GM08714 (cell line): ENCODE measurements around the gene CCL3.

Source experiments
- H3K4me3 ChIP-seq: fragments of 200-500 bp; sonication (Bioruptor generic); 2 replicates; pipeline ENCODE4 v1.5.1; 2014; ENCODE audit warnings: mild to moderate bottlenecking, low read length, inconsistent platforms
- ZNF274 ChIP-seq: IDR thresholded peaks from 2 replicates; pipeline ENCODE4 v1.6.1; 2012; ENCODE audit warnings: mild to moderate bottlenecking, low read depth, low read length

CCL3 gene

DNA sequence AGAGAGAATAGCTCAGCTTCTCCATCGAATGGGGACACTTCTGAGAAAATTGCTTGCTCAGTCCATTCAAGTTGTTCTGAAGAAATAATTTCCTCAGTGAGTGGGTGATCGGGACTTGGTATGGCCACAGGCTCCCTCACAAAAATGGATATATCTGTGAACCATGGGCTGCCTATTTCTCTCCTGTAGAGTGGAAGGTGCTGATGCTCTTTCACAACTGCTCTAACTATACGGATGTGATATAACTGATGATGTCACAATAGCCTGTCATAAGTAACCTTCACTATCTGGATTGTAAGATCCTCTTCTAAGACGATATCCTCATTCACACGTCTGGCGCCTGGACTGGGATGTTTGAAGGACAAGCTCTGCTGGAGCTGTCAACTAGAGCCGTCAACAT lies 30.5 kb downstream of the CCL3 start:
- TF ChIP-seq ZNF274, result no peak

DNA sequence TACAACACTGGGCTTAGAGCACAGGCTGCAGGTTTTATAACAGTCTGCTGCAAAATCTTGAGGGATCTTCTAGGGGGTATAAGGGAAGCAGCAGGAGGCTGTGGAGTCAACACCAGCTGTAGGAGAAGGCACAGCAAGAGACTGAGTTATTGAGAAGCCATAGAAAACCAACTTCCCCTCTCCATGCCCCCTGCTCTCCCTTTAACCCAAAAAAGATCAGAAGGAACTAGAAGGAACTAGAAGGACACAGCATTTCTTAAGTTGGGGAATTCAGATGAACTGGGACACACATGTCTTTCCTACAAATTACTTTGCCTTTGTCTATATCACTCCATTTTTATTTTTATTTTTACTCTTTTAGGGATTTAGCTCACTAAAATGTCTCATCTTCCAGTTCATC lies 32.0 kb downstream of the CCL3 start:
- H3K4me3 ChIP-seq, result no peak overlapping the region
- TF ChIP-seq ZNF274, result no peak

More for the DNA sequence above, 30.5 kb downstream of the CCL3 start:
- no peak overlapping the region for H3K4me3 ChIP-seq

DNA sequence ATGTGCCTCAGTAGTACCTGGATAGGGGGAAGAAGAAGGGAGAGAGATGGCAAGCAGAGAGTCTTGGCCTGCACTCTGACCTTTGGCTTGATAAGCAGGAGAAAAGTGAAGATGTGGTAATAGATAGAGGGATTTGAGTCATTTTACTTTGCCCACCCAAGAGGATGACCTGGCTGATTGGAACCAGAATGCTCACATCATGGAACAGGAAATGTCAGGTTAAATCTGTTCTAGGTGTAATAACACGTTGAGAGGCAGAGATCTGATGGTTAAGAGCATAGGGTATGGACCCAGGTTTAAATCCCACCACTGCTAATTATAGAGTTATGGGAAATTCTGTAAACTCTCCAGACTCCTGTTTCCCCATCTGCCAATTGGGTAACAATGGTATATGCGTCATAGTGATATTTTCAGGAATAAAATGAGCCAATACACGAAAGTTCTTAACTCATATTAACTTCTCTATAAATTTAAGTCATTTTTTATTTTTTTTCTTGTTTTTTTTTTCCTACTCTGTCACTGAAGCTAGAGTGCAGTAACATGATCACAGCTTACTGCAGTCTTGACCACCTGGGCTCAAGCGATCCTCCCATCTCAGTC lies 33.9 kb downstream of the CCL3 start:
- no peak for TF ChIP-seq ZNF274
- no peak overlapping the region for H3K4me3 ChIP-seq

DNA sequence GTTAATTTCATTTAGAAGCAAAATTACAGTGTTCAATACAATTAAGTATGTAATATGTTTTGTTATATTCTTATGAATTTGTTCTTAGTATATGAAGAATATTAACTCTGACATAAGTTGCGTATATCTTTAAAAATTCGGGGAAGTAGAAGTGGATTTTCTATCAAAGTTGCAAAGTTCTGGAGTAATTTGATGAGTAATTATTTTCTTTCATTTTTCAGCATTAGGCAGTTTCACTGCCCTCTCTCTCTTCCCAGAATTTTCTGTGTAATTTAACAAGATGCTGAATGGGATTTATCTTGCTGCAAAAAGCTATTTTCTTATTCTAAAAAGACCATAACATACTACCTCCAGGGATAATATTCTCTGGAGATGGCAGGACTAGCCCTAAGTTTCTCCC lies 34.8 kb downstream of the CCL3 start:
- TF ChIP-seq ZNF274, result no peak
- H3K4me3 ChIP-seq, result no peak overlapping the region

DNA sequence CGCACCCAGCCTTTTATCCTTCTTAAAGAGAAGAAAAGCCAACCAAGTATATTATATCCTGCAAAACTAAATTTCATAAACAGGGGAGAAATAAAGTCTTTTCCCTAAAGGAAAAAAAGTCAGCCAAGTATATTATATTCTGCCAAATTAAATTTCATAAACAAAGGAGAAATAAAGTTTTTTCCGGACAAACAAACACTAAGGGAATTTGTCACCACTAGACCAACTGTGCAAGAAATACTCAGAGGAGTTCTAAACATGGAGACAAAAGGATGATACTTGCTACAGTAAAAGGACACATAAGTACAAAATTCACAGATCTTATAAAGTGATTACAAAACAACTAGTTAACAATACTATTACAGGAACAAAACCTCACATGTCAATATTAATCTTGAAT lies 40.3 kb downstream of the CCL3 start:
- no peak for TF ChIP-seq ZNF274
- no peak overlapping the region for H3K4me3 ChIP-seq

DNA sequence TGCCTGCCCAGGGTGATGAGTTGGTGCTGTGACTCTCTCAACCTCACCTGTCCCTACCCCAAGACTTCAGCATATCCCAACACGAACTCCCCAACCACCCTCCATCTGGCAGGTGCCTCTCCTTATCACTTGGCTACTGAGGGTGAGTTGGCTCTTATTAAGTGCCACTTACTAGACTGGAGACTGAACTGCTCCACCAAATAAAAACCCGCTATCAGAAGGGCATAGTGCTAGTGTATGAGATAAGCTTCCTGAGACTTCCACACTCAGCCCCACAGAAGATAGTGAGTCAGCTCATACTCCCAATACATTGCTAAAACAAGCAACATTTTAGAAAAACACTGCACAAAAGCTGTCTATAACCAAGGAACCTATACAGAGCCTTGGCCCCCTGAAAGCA lies 41.9 kb downstream of the CCL3 start:
- H3K4me3 ChIP-seq, result no peak overlapping the region
- TF ChIP-seq ZNF274, result no peak
